HG03064 (cell line): ENCODE measurements around the gene ZNF266.

Source experiments
- ATAC-seq: cut with Tn5 transposase; IDR thresholded peaks from one replicate; pipeline ENCODE4 v1.9.1; 2021; ENCODE audit warnings: low read depth; ENCODE audit not compliant: unreplicated experiment

Gene ZNF266

DNA sequence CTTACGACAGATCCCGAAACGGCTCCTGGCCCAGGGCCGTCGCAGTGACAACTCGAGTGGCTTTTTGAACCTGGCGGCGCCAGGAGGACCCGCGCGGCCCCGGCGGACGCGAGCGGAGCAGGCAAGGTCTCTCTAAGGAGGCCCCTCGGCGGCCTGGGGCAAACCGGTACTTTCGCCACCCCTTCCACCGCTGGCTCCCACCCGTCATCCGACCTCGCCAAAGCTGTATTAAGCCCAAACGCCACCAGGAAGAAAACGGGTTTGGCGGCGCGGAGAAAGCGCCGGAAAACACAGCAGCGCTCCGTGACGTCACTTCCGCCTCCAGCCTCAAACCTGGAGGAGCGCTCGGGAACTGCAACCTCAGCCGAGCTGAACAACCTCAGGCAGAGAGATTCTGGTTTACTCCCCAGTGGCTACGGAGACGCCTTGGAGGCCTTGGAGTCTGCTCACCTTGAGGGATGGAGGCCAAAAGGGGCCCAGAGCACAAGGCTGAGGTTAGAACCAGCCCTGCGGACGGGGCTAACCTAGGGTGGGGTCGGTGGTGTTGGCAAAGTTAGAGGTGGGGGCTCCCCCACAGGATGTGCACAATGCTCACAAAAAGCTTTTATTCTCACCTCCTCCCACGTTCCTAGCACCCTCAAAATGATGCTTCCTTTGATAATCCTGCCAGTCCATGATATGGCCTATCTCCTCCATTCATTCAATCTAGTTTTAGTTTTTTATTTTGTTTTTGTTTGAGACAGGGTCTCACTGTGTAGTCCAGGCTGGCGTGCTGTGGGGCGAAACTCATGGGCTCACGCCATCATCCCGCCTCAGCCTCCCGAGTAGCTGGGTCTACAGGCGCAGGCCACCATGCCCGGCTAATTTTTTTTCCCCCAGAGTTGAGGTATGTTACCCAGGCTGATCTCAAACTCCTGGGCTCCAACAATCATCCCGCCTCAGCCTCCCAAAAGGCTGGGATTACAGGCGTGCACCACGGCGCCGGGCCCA, at the start of gene ZNF266:
Gene ZNF266, minus strand, starts transcription at position 295 of the 990 bp plus-strand sequence. CDS start 15,484 bp downstream, outside the sequence.
- ATAC-seq, result peak; percentile 85

DNA sequence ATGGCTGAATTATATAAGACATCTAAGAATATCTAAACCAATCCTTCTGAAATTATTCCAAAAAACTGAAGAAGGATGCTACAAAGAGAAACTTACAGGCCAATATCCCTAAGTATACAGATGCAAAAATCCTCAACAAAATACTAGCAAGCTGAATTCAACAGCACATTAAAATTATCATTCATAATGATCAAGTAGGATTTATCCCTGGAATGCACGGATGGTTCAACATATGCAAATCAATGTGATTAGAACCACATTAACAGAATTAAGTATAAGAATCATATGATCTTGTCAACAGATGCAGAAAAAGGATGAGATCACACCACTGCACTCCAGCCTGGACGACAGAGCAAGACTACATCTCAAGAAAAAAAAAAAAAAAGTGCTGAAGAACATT, 49.8 kb upstream of the ZNF266 start:
- no peak for ATAC-seq

DNA sequence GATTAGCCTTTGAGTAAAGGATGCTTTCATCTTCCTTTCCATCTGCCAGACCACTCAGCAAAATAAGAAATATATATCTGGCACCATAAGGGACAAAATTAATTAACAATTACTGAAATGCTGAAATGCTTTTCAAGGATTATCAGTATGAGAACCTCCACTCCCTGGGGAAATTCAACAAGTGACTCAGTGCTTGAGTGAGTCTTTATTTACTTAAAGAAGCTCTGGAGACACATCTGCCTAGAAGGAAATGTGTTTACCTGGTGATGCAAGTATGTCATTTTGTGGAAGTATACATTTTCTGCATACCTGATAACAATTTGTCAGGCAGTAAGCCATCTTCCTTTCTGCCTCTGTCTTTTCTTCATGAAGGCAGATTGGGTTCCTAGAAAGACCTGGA, 39.6 kb upstream of the ZNF266 start:
- ATAC-seq, result no peak

DNA sequence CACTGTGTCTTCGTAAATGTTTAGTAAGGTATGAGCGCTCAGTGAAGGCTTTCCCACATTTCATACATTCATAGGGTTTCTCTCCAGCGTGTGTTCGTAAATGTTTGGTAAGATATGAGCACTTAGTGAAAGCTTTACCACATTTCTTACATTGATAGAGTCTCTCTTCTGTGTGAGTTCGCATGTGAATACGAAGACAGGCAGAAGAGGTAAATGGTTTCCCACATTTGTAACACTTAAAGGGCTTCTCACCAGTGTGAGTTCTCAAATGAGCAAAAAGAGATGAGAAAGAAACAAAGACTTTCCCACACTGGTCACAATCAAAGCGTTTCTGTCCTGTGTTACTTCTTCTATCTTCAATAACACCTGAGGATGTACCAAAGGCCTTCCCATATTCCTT, 31.8 kb upstream of the ZNF266 start:
- no peak for ATAC-seq

DNA sequence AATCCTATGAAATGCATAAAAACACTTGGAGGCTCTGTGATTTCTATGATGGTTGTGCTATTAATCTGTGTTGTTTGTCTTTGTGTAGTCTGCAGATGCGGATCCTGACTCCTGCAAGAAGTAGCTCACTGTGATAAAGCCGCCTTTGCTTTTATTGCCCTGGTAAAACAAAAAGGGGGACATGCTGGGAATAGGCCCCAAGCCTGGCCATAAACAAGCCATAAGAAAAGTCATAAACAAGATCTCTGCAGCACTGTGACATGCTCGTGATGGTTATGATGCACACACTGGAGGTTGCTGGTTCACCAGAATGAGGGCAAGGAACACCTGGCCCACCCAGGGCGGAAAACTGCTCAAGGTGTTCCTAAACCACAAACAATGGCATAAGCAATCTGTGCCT, 26.6 kb upstream of the ZNF266 start:
- ATAC-seq, result no peak

DNA sequence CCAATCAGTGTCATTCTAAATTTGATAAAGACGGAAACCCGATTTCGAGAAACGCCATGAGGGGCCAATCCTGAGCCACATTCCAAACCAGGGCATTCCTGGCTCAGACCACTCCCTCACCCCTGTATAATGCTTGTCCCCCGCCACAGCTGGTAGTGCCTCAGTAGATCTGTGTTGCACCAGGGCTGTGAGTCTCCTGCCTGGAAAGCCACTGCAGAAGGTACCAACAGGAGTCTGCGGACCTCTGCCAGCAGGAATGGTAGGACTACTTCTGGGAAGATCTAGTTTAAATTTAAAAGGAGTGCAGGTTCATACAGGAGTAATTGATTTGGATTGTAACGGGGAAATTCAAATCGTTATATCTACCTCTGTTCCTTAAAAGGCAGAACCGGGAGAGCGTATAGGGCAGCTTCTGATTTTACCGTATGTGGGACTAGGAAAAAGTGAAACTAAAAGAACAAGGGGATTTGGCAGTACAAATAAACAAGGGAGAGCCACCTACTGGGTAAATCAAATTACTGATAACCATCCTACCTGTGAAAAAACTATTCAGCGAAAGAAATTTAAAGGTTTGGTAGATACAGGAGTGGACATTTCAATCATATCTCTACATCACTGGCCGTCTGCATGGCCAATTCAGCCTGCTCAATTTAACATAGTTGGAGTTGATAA, 20.8 kb upstream of the ZNF266 start:
- ATAC-seq, result no peak

DNA sequence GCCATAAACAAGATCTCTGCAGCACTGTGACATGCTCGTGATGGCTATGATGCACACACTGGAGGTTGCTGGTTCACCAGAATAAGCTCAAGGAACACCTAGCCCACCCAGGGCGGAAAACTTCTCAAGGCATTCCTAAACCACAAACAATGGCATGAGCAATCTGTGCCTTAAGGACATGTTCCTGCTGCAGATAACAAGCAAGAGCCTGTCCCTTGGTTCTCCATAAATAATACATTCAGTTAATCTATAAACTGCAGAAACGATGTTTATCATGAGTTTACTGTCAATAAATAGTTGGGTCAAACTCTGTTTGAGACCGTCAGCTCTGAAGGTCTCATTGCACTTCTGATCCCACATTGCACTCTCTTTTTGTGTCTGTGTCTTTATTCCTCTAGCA, 18.6 kb upstream of the ZNF266 start:
- ATAC-seq, result no peak

DNA sequence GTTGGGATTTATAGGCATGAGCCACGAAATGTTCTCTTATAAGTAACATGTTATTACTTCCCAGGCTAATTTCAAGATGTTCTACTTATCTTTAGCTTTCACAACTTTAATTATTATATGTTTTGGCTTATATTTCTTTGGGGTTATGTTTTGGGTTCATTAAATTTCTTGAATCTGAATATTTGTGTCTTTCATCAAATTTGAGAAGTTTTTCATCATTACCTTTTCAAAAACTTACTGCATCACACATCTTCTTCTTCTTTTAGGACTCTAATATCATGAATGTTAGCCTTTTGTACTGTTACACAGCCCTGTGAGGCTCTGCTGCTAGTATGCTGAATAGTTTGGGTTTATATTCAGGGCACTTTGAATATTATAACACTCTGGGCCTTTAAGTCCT, 9.7 kb upstream of the ZNF266 start:
- ATAC-seq, result no peak

DNA sequence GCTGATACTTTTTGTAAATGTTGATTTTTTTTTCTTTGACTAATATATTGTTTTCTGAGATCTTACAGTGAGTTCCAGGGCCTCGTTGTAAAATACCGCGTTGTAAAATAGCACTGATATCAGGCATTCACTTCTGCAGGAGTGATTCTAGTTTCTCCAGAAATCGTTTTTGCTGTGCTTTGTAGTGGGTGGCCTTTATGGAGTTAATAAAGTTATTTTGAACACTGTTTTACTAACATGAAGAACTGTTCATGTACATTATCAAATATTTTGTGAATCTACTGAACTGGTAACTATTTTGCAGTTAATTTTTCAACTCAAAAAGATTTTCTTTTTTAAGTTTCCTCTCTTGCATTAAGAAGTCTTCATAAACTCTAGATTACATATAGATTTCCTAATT, 985 bp upstream of the ZNF266 start:
- ATAC-seq, result no peak

DNA sequence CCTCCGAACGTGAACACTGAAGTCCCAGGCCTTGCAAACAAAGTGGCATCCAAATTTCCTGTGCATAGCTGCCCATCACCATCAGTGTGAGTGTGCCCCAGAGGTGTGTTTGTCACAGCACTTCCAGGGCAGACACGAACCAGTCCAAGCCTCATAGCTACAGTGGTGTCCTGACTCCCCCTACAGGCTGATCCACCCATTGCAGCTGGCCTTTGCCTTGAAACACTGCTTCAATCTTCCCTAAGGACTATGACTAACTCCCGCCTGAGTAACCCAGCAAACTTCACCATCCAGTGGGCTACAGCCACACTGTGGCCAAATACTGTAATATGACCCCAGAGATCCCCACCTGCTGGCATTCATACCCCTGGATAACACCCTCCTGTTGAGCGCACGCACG, 3.9 kb downstream of the ZNF266 start:
- no peak for ATAC-seq

DNA sequence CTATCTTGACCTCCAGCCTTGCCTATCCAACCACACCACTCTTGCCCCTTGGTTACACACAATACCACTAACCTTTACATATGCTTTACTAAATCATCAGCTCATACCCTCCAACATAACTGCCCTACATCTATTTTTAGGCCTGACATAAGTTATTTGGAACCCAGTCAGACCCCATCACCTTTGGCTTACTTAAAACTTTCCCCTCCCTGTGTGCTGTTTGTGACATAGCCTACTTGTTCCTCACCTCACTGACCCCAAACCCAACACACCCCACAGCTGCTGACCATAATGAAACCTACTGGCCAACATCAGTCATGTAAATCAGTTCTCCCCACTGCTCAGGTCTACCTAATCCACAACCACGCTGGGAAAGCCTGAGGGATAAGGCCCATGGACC, 4.9 kb downstream of the ZNF266 start:
- no peak for ATAC-seq

DNA sequence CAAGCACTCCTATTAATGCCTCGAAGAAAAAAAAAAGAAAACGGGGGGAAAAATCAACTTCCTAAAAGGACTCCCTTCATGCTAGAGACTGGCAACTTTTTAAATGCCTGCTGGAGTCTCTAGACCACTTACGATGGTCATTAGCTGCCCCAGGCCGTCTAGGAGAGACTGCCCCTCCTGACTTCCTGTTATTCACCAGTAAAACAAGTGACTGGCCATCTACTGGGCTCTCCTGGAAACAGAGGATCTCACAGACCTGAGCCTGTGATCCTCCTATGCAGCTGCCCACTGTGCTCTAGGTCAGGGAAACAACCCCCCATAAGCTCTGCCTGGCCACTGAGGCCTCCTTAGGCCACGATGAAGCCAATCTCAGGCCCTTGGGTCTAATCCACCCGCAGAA, 7.4 kb downstream of the ZNF266 start:
- no peak for ATAC-seq

DNA sequence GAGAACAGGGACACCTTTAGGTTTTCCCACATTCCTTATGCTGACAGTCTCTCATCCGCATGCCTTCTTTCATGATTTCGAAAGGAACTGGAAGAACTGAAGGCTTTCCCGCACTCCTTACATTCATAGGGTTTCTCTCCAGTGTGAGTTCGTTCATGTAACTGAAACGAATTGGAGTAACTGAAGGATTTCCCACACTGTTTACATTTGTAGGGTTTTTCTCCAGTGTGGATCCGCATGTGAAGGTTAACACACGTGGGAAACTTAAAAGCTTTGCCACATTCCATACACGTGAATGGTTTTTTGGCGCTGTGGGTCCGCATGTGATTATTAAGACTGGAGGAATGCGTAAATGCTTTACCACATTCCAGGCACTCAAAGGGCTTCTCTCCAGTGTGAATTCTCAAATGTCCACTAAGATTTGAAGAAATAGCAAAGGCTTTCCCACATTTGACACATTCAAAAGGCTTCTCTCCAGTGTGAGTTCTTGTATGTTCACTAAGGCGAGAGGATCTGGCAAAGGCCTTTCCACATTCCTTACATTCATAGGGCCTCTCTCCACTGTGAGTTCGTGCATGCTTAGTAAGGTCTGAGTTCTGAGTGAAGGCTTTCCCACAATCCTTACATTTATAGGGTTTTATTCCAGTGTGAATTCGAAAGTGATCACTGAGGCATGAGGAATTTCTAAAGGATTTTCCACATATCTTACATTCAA, 22.0 kb downstream of the ZNF266 start:
- no peak for ATAC-seq

DNA sequence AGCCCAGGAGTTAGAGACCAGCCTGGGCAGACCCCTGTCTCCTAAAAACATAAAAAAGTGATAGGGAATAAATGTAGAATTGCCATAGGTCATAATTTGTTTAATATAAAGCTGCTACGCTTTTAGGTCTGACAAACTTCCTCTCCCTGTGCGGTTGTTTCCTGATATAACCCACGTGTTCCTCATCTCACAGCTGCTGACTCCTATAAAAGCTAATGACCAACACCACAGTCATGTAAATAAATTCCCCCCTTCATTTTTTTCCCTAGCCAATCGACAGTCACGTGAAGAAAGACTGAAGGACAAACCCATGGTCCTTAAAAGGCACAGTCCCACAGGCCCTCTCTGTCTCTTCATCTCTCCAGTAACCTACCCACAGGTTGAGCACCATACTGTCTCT, 27.5 kb downstream of the ZNF266 start:
- no peak for ATAC-seq

DNA sequence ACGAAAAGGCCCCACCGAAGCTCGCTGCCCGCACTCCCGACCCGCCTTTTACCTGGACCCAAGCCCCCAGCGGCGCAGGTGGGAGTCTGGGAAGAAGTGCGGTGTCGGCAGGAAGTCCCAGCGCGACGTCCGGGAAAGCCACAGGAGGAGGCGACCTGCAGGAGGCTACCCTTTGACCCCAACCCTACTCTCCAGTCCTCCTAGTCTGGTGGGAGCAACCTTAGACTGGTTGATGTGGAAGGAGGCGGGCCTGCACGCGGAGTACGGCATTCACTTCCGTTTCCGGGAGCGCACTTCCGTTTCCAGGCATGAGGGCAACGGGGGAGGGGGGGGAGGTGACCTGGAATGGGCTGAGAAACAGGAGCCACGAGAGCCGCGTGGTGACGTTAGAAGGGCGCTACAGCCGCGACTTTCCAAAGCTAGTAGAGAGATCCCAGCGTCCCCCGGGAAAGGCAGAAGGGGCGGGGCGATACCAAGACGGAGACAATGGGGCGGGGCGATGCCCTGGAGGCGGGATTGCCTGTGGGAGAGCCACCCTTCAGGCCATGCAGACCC, 28.5 kb downstream of the ZNF266 start:
- no peak for ATAC-seq

DNA sequence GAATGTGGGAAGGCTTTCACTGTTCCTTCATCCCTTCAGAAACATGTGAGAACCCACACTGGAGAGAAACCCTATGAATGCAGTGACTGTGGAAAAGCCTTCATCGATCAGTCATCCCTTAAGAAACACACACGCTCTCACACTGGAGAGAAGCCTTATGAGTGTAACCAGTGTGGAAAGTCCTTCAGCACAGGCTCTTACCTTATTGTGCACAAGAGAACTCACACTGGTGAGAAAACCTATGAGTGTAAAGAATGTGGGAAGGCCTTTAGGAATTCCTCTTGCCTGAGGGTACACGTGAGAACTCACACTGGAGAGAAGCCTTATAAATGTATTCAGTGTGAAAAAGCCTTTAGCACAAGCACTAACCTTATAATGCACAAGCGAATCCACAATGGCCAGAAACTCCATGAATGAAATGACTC, 54.0 kb downstream of the ZNF266 start:
- no peak for ATAC-seq

DNA sequence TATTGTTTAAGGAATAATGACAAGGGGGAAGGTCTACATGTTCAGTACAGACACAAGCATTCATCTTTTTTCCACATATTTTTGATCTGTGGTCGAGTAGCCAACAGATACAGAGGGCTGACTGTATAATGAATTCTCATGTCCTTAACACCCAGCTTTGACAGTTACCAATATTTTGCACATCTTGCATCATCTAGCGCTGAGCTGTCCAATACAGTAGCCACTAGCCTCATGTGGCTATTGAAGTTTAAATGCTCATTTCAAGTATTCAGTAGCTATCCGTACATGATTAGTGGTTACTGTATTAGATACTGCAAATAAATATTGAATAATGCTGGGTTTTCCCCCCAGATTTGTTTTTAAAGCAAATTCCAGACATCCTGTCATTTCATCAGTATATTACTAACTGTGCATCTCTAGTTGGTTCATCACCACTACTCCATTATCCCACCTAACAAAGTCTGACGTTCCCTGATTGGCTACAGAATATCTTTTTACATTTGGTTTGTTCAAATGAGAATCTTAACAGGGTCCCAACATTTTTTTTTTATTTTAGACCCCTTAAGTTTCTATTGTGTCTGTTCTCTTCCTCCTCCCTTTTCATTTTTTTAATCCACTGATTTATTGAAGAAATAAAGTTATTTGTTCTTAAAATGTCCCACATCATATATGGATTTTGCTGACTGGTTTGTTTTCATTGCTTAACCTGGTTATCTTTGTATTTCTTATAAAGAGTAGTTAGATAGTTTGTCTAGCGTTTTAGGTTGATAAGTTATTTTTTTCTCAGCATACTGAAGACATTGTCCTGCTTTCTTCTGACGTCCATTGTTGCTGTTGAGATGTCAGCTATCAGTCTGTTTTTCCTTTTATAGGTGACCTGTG, 64.4 kb downstream of the ZNF266 start:
- ATAC-seq, result no peak

DNA sequence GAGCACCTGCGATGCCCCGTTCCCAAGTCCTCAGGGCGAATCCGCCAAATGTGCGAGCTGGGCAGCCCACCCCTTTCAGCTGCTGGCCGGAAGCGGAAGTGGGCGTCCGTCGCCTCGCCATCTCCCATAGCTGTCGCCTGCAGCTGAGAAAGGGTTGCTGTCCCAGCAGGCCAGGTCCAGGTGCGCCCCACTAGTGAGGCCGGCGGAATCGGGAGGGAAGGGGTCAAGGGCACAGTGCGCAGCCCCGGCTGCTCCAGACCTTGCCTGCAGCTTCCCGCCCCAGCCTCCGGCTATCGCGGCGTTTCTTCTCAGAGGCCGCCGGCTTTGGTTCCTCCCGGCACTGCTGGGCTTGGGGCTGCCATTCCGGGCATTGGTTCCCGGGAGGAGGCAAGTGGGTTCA, 72.5 kb downstream of the ZNF266 start, which contains the start of gene ZNF177:
Gene ZNF177, plus strand, starts transcription at position 109 of the 400 bp plus-strand sequence. CDS start 15,299 bp downstream, outside the sequence.
- ATAC-seq, result no peak
